Prostate gland (tissue), 2 donors: Measurements from ENCODE around the gene NDP. TPM values are rescaled to one million over a fixed set of nuclear protein-coding genes. Genes with fewer than 3 reads are reported as not detected.

Source experiments
- DNase-seq: peaks from one replicate; pipeline ENCODE4 v3.0.0-alpha.2; 2019; ENCODE audit warnings: low spot score
- H3K27ac ChIP-seq, 2 donors: fragments of 200-600 bp; sonication (generic); 2 replicates each; pipeline ENCODE4 v1.5.1; 2017 to 2019
- H3K27me3 ChIP-seq: fragments of 200-600 bp; sonication (generic); replicated peaks from 2 replicates; pipeline ENCODE4 v1.5.1; 2019; ENCODE audit not compliant: insufficient read depth
- H3K36me3 ChIP-seq, 2 donors: fragments of 200-600 bp; sonication (generic); 1 replicate in 1 of 2; 2 replicates in 1 of 2; pipeline versions ENCODE4 v1.5.1 to v1.8.1; 2017 to 2019
- H3K4me1 ChIP-seq: fragments of 200-600 bp; sonication (generic); replicated peaks from 2 replicates; pipeline ENCODE4 v1.5.1; 2019
- H3K4me3 ChIP-seq, 2 donors: fragments of 200-600 bp; sonication (generic); 2 replicates each; pipeline ENCODE4 v1.5.1; 2017 to 2019
- H3K9me3 ChIP-seq: fragments of 200-600 bp; sonication (generic); 2 replicates; pipeline ENCODE4 v1.5.1; 2017
- POLR2A ChIP-seq: fragments of 450-650 bp; IDR thresholded peaks from one replicate; pipeline ENCODE4 v1.6.1; 2016; ENCODE audit warnings: antibody characterized with exemption, mild to moderate bottlenecking
- POLR2AphosphoS5 ChIP-seq: sonication (generic); formaldehyde crosslinking; IDR thresholded peaks from one replicate; pipeline ENCODE4 v1.6.1; 2017; ENCODE audit warnings: antibody characterized with exemption
- WGBS: methylation state at CpG from one replicate; pipeline ENCODE4 v1.1.5; 2018; 5-methylcytosine and 5-hydroxymethylcytosine counted together
- intact Hi-C: fragments of 100-400 bp; cut with DNase I; formaldehyde crosslinking; loops from one replicate; pipeline ENCODE4 v1.14.2; 2022
- total RNA-seq, 2 donors: library from RNA; depleted of rRNA; stranded (reverse); fragments of >200 nt; gene quantifications; one replicate each; pipeline ENCODE4 v1.1.0, GENCODE V29; 2016
- TF ChIP-seq, protein P1 (sequence below), 4 experiments: fragments of 200-600 bp in 2 of 4; fragments of 450-650 bp in 2 of 4; sonication (generic) in 2 of 4; IDR thresholded peaks; 1 replicate in 3 of 4; 2 replicates in 1 of 4; pipeline ENCODE4 v1.5.1; 2016 to 2019; ENCODE audit warnings: antibody characterized with exemption in 4 of 4, mild to moderate bottlenecking in 2 of 4, moderate library complexity in 2 of 4

Gene NDP
- total RNA-seq, 2 donors from 2014 or later: 3.3 to 4.6 TPM

- WGBS: 93% methylated on average over 1 of the region's 1 CpG
- Histone ChIP-seq H3K27ac (no peak overlapping the region), H3K36me3 (no peaks in the 10 kb centered on the region), H3K4me3 (no peak overlapping the region), H3K27me3 (no peaks in the 10 kb centered on the region), H3K9me3 (no peaks in the 10 kb centered on the region), H3K4me1 (no peaks in the 10 kb centered on the region)
- intact Hi-C loops: no loop called here
- TF ChIP-seq POLR2A: no peak
- no peak for DNase-seq
Observed at GRCh38 chrX:43910012-43910411, 63.2 kb downstream of the NDP start.

GRCh38 chrX:43909141-43909540 is 64.0 kb downstream of the NDP start:
- no peaks in the 10 kb centered on the region for H3K9me3 ChIP-seq
- H3K36me3 ChIP-seq: no peaks in the 10 kb centered on the region
- intact Hi-C loops: no loop called here
- 18% methylated on average over 1 of the region's 1 CpG for WGBS
- H3K4me1 ChIP-seq: no peaks in the 10 kb centered on the region
- TF ChIP-seq, protein P1, sequence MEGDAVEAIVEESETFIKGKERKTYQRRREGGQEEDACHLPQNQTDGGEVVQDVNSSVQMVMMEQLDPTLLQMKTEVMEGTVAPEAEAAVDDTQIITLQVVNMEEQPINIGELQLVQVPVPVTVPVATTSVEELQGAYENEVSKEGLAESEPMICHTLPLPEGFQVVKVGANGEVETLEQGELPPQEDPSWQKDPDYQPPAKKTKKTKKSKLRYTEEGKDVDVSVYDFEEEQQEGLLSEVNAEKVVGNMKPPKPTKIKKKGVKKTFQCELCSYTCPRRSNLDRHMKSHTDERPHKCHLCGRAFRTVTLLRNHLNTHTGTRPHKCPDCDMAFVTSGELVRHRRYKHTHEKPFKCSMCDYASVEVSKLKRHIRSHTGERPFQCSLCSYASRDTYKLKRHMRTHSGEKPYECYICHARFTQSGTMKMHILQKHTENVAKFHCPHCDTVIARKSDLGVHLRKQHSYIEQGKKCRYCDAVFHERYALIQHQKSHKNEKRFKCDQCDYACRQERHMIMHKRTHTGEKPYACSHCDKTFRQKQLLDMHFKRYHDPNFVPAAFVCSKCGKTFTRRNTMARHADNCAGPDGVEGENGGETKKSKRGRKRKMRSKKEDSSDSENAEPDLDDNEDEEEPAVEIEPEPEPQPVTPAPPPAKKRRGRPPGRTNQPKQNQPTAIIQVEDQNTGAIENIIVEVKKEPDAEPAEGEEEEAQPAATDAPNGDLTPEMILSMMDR (IDR thresholded peaks at IDR 0.05): no peak
- TF ChIP-seq POLR2A (no peak), POLR2AphosphoS5 (no peak)
- no peaks in the 10 kb centered on the region for H3K27me3 ChIP-seq
- DNase-seq: no peak
- no peak overlapping the region for H3K4me3 ChIP-seq
- no peak overlapping the region for H3K27ac ChIP-seq

DNA sequence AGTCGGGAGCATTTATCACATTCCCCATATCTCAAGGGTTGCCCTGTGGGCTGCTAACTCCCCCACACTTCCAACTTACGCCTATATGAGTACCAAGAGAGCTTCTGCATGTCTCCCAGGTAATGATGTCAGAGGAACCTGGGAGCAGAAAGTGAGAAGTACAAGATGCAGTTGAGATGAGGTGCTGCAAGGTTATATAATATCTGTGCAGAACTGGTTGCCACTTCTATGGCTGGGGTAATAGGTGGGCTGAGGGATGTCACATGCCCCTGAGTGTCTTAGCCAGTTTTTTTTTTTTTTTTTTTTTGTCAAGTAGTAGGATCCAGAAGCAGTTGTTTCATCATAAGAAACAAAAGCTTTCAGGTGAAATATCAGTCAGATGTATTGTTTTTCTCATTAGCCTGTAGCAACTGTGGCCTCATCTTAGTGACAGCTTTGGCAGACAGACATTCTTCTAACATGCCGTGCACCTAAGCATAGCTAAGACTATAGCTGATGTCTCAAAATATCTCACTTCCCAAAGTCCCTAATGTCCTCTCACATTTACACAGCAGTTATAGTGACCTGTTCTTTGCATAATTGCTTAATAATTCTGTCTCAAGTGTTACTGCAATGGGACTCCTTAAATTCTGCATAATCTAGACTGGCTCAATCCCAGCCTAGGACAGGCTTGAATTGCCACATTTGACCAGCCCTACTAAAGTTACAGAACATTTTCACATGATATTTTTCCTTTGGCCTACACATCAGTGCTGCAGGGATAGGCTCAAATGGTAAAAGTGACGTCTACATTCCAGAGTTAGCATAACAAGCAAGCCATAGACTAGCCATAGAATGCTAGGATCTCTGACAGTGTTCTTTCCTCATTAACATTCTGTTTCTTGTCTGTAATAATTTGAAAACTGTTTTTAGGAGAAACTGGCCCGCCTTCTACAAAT is 73.0 kb downstream of the NDP start:
- no peak for DNase-seq
- H3K27ac ChIP-seq: no peak overlapping the region
- H3K4me1 ChIP-seq: no peaks in the 10 kb centered on the region
- H3K9me3 ChIP-seq: no peaks in the 10 kb centered on the region
- intact Hi-C loops: no loop called here
- 96% methylated on average over 5 of the region's 5 CpGs for WGBS
- TF ChIP-seq, protein P1 (IDR thresholded peaks at IDR 0.05): no peak
- TF ChIP-seq POLR2AphosphoS5: no peak
- TF ChIP-seq POLR2A: no peak
- no peaks in the 10 kb centered on the region for H3K36me3 ChIP-seq
- H3K27me3 ChIP-seq: no peaks in the 10 kb centered on the region
- H3K4me3 ChIP-seq: no peak overlapping the region

Other genes starting within 250 kb of the NDP start
- gene MAOB, start 90.9 kb downstream of the NDP start, total RNA-seq: 10 to 100 TPM; 15.6 to 33.5 TPM